ENCODE data around the gene ADAMTSL1.

DNA sequence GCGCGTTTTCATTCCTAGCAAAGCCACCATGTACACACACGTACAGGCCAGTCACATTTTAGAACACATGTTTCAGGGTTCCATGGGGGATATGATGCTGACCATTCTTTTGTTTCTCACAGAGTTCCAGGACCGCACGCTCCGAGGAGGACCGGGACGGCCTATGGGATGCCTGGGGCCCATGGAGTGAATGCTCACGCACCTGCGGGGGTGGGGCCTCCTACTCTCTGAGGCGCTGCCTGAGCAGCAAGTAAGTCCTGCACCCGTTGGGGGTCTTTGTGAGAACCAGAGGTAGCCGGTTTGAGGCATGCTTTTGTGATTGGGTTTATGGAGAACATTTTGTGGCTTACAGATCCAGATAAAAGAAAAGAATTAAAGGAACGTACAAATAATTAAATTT is 30.8 kb downstream of the ADAMTSL1 start:
- TF ChIP-seq, protein P1, sequence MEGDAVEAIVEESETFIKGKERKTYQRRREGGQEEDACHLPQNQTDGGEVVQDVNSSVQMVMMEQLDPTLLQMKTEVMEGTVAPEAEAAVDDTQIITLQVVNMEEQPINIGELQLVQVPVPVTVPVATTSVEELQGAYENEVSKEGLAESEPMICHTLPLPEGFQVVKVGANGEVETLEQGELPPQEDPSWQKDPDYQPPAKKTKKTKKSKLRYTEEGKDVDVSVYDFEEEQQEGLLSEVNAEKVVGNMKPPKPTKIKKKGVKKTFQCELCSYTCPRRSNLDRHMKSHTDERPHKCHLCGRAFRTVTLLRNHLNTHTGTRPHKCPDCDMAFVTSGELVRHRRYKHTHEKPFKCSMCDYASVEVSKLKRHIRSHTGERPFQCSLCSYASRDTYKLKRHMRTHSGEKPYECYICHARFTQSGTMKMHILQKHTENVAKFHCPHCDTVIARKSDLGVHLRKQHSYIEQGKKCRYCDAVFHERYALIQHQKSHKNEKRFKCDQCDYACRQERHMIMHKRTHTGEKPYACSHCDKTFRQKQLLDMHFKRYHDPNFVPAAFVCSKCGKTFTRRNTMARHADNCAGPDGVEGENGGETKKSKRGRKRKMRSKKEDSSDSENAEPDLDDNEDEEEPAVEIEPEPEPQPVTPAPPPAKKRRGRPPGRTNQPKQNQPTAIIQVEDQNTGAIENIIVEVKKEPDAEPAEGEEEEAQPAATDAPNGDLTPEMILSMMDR (IDR thresholded peaks at IDR 0.05): no peak
- no peak for TF ChIP-seq POLR2A (IDR thresholded peaks at IDR 0.05)
